CD4-positive, alpha-beta T cell (primary cell): ENCODE data around the gene ERC2. TPM values are rescaled to one million over a fixed set of nuclear protein-coding genes. Genes with fewer than 3 reads are reported as not detected.

Source experiments
- ATAC-seq: fragments of 200-7000 bp; cut with Tn5 transposase; one replicate; pipeline ENCODE4 v1.10.0; 2022; ENCODE audit warnings: mild to moderate bottlenecking; ENCODE audit not compliant: poor library complexity
- CTCF ChIA-PET: fragments of 350-600 bp; sonication (Branson Sonifier 250); formaldehyde crosslinking; loops from one replicate; lab custom pipeline; 2021; ENCODE audit warnings: antibody characterized with exemption, inconsistent platforms; lab: Charles Lee
- POLR2A ChIA-PET: fragments of 350-600 bp; sonication (Branson Sonifier 250); formaldehyde crosslinking; loops from one replicate; lab custom pipeline; 2021; ENCODE audit warnings: antibody characterized with exemption, inconsistent platforms; lab: Charles Lee
- DNase-seq, 14 experiments: peaks; one replicate each; pipeline ENCODE4 v3.0.0-alpha.2; 2013 to 2020; ENCODE audit warnings: mixed read lengths in 2 of 14
- H3K27ac ChIP-seq, 2 donors: one replicate each; pipeline versions ENCODE4 v1.5.1 to v1.7.0; 2013; ENCODE audit warnings: low read length in 2 of 2, low read depth in 1 of 2, mild to moderate bottlenecking in 1 of 2
- H3K27me3 ChIP-seq, 2 experiments: 1 replicate in 1 of 2; 2 replicates in 1 of 2; pipeline versions ENCODE4 v1.6.1 to v1.7.0; 2013; ENCODE audit warnings: low read length in 2 of 2, control low read depth in 1 of 2, mild to moderate bottlenecking in 1 of 2, moderate library complexity in 1 of 2; ENCODE audit not compliant: insufficient read depth in 2 of 2, control insufficient read depth in 1 of 2
- H3K36me3 ChIP-seq: one replicate; pipeline ENCODE4 v1.6.1; 2013; ENCODE audit warnings: low read length, control low read depth; ENCODE audit not compliant: insufficient read depth
- H3K4me1 ChIP-seq: one replicate; pipeline ENCODE4 v1.6.1; 2013; ENCODE audit warnings: low read length, control low read depth; ENCODE audit not compliant: insufficient read depth
- H3K4me3 ChIP-seq: one replicate; pipeline ENCODE4 v1.5.1; 2013; ENCODE audit warnings: mild to moderate bottlenecking, low read length, moderate library complexity
- H3K9me3 ChIP-seq, 2 experiments: 1 replicate in 1 of 2; 2 replicates in 1 of 2; pipeline versions ENCODE4 v1.6.1 to v1.7.0; 2013; ENCODE audit warnings: low read length in 2 of 2, mild to moderate bottlenecking in 2 of 2, control low read depth in 1 of 2, moderate library complexity in 1 of 2; ENCODE audit not compliant: control insufficient read depth in 1 of 2, insufficient read depth in 1 of 2
- H3K27ac Mint-ChIP-seq: one replicate; pipeline ENCODE4 v1.8.0; 2020; ENCODE audit warnings: mixed read lengths
- H3K27me3 Mint-ChIP-seq: one replicate; pipeline ENCODE4 v1.8.0; 2021; ENCODE audit warnings: mixed read lengths
- H3K36me3 Mint-ChIP-seq: one replicate; pipeline ENCODE4 v1.8.0; 2021; ENCODE audit warnings: low read depth, mixed read lengths
- H3K4me1 Mint-ChIP-seq: one replicate; pipeline ENCODE4 v1.8.0; 2021; ENCODE audit warnings: low read depth, mixed read lengths
- H3K4me3 Mint-ChIP-seq: one replicate; pipeline ENCODE4 v1.8.0; 2020; ENCODE audit warnings: mild to moderate bottlenecking, mixed read lengths
- H3K9me3 Mint-ChIP-seq: one replicate; pipeline ENCODE4 v1.8.0; 2020; ENCODE audit warnings: mixed read lengths
- intact Hi-C, 2 experiments: fragments of 100-400 bp; cut with DNase I in 1 of 2; cut with micrococcal nuclease in 1 of 2; formaldehyde crosslinking; loops; one replicate each; pipeline versions ENCODE4 v1.15.1 to v1.9.0; 2023 to 2025; cut with DNase I, micrococcal nuclease
- total RNA-seq, 174 experiments: library from RNA in 2 of 174; stranded (reverse) in 2 of 174; gene quantifications; one replicate each; pipeline ENCODE4 v1.2.3 and lab custom pipeline; 2021 to 2026
- TF ChIP-seq, protein P1 (sequence below): fragments of 200-600 bp; IDR thresholded peaks from one replicate; pipeline ENCODE4 v1.8.0; 2022; ENCODE audit warnings: antibody characterized with exemption, mild to moderate bottlenecking

Gene ERC2
- total RNA-seq, 2 experiments from 2014 or later = not detected

DNA sequence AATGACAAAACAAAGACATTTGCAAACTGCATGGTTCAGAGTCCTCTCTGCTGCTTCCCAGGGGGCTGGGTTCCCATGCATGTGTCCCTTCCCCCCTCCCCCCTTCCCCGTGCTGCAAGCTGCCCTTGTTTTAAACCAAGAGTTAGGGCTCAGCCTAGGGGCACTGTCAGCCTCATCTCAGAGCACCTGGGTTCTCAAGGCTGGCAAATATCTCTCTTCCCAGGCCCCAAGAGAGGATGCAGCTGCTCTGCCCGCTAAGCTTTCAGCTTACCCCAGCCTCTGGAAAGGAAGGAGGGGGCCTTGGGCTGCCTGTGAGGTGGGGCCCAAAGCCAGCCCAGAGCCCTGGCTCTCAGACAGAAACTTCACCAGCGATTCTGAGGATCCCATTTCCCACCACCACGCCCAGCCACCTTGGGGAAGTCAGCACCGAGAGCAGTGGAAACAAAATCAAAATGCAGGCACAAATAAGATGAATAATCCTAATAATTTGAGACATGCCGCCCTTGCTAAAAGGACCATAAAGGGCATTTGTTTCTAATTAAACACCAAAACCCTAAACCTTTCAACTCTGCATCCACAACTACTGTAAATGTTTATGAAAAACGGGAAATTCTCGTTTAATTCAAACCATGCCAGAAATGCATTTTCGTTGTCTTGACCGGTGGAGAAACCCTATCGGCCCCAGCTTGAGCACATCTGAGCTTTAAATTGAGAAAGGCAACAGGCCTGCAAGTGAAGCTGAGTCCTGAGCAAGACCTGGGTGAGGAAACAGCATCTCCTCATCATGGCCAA, 913.4 kb downstream of the ERC2 start:
- ChIA-PET POLR2A (no interaction called here), CTCF (no interaction called here)
- no peaks in the 10 kb centered on the region for H3K36me3 ChIP-seq
- ATAC-seq (no peak), DNase-seq (no peak)
- TF ChIP-seq, protein P1, sequence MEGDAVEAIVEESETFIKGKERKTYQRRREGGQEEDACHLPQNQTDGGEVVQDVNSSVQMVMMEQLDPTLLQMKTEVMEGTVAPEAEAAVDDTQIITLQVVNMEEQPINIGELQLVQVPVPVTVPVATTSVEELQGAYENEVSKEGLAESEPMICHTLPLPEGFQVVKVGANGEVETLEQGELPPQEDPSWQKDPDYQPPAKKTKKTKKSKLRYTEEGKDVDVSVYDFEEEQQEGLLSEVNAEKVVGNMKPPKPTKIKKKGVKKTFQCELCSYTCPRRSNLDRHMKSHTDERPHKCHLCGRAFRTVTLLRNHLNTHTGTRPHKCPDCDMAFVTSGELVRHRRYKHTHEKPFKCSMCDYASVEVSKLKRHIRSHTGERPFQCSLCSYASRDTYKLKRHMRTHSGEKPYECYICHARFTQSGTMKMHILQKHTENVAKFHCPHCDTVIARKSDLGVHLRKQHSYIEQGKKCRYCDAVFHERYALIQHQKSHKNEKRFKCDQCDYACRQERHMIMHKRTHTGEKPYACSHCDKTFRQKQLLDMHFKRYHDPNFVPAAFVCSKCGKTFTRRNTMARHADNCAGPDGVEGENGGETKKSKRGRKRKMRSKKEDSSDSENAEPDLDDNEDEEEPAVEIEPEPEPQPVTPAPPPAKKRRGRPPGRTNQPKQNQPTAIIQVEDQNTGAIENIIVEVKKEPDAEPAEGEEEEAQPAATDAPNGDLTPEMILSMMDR = no peak
- H3K9me3 Mint-ChIP-seq = no peaks in the 10 kb centered on the region
- H3K4me3 Mint-ChIP-seq = no peak overlapping the region
- H3K27ac ChIP-seq = no peak overlapping the region
- H3K36me3 Mint-ChIP-seq = no peaks in the 10 kb centered on the region
- H3K4me1 Mint-ChIP-seq = no peaks in the 10 kb centered on the region
- H3K4me1 ChIP-seq = no peaks in the 10 kb centered on the region
- no peak overlapping the region for H3K27ac Mint-ChIP-seq
- no peaks in the 10 kb centered on the region for H3K27me3 Mint-ChIP-seq
- H3K9me3 ChIP-seq = peaks cover 0 to 6% of the 10 kb centered on the region in 2 experiments
- H3K4me3 ChIP-seq = no peak overlapping the region
- intact Hi-C loops = no loop called here
- H3K27me3 ChIP-seq = no peaks in the 10 kb centered on the region

DNA sequence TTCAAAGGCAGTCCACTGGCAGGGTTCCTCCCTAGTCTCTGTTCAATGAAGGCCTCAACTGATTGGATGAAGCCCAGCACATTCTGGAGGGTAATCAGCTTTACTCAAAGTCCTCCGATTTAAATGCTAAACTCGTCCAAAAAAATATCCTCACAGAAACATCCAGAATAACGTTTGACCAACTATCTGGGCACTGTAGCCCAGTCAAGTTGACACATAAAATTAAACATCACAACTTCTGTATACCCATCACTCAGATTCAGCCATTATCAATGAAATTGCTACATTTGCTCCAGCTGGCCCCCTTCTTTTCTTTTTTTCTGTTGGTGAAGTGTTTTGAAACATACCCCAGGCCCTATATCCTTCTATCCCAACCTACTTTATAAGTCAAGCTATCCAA, 916.6 kb downstream of the ERC2 start:
- peaks cover 0 to 13% of the 10 kb centered on the region in 2 experiments for H3K9me3 ChIP-seq
- ATAC-seq = no peak
- H3K4me3 ChIP-seq = no peak overlapping the region
- intact Hi-C loops = no loop called here
- H3K27ac ChIP-seq = no peak overlapping the region
- no peaks in the 10 kb centered on the region for H3K4me1 ChIP-seq
- Mint-ChIP-seq H3K27ac (no peak overlapping the region), H3K9me3 (no peaks in the 10 kb centered on the region), H3K4me3 (no peak overlapping the region), H3K36me3 (no peaks in the 10 kb centered on the region), H3K4me1 (no peaks in the 10 kb centered on the region), H3K27me3 (no peaks in the 10 kb centered on the region)
- DNase-seq = no peak
- H3K36me3 ChIP-seq = no peaks in the 10 kb centered on the region
- POLR2A ChIA-PET = no interaction called here
- no peaks in the 10 kb centered on the region for H3K27me3 ChIP-seq
- TF ChIP-seq, protein P1 = no peak
- CTCF ChIA-PET = no interaction called here

DNA sequence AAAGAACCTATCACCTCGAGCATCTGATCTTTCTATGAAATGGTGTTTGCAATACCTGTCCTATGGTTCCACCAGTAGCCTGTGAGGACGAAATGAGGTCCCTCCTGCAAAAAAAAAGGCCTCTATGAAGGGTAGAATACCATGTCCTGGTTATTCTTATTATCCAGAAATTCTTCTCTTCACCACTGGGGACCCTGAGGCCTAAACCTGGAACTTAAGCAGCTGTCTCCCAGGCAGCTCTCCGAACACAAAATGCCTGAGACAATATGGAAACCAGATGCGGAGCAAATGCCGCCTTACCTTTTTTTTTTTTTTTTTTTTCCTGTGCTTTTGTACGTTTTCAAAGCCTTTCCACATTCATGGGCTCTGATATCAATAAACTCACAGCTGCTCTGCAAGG, 919.1 kb downstream of the ERC2 start:
- Mint-ChIP-seq H3K27me3 (no peaks in the 10 kb centered on the region), H3K9me3 (no peaks in the 10 kb centered on the region), H3K4me1 (no peaks in the 10 kb centered on the region), H3K4me3 (no peak overlapping the region), H3K36me3 (no peaks in the 10 kb centered on the region), H3K27ac (no peak overlapping the region)
- TF ChIP-seq, protein P1 = no peak
- Histone ChIP-seq H3K27me3 (no peaks in the 10 kb centered on the region), H3K4me3 (no peak overlapping the region), H3K27ac (no peak overlapping the region), H3K4me1 (no peaks in the 10 kb centered on the region), H3K9me3 (peaks cover 0 to 6% of the 10 kb centered on the region in 2 experiments), H3K36me3 (no peaks in the 10 kb centered on the region)
- ChIA-PET CTCF (no interaction called here), POLR2A (no interaction called here)
- no peak for ATAC-seq
- intact Hi-C loops = no loop called here
- DNase-seq = no peak
